K562 (cell line): Measurements from ENCODE around the gene USP48. TPM values are rescaled to one million over a fixed set of nuclear protein-coding genes. Genes with fewer than 3 reads are reported as not detected.

ENCODE experiments used
- ATF2 ChIP-seq: sonication (generic); formaldehyde crosslinking; IDR thresholded peaks from 2 replicates; pipeline ENCODE4 v1.8.1; 2022; ENCODE audit warnings: missing genetic modification reagents
- BCOR ChIP-seq: fragments of 450-650 bp; IDR thresholded peaks from 2 replicates; pipeline ENCODE4 v1.6.1; 2016
- EGR1 ChIP-seq: fragments of 450-650 bp; conservative IDR thresholded peaks from 2 replicates; pipeline ENCODE4 v1.6.1; 2017; ENCODE audit warnings: mild to moderate bottlenecking
- FOXO4 ChIP-seq: fragments of 450-650 bp; formaldehyde crosslinking; IDR thresholded peaks from 2 replicates; pipeline ENCODE4 v1.4.0; 2020; ENCODE audit warnings: mild to moderate bottlenecking, moderate library complexity
- LEF1 ChIP-seq: fragments of 450-650 bp; IDR thresholded peaks from 2 replicates; pipeline ENCODE4 v1.6.1; 2016; ENCODE audit warnings: mild to moderate bottlenecking
- NELFE ChIP-seq: IDR thresholded peaks from 2 replicates; pipeline ENCODE4 v1.6.1; 2011; ENCODE audit warnings: mild to moderate bottlenecking; ENCODE audit not compliant: insufficient read depth, insufficient read length
- NFRKB ChIP-seq: fragments of 450-650 bp; IDR thresholded peaks from 2 replicates; pipeline ENCODE4 v1.6.1; 2016; ENCODE audit warnings: low read depth
- POLR2A ChIP-seq: fragments of 450-650 bp; conservative IDR thresholded peaks from 2 replicates; pipeline ENCODE4 v1.6.1; 2016
- RAD21 ChIP-seq, 2 experiments: fragments of 250-450 bp in 1 of 2; fragments of 450-650 bp in 1 of 2; sonication (Bioruptor Pico) in 1 of 2; formaldehyde crosslinking in 1 of 2; IDR thresholded peaks in 1 of 2; conservative IDR thresholded peaks in 1 of 2; 2 replicates each; pipeline versions ENCODE4 v1.4.0 to v1.8.0; 2020 to 2022; ENCODE audit warnings: mild to moderate bottlenecking in 2 of 2, moderate library complexity in 1 of 2
- SOX6 ChIP-seq: fragments of 450-650 bp; IDR thresholded peaks from 2 replicates; pipeline ENCODE4 v1.6.1; 2014; ENCODE audit warnings: mild to moderate bottlenecking
- TOE1 ChIP-seq, 2 experiments: fragments of 450-650 bp in 1 of 2; sonication (generic) in 1 of 2; formaldehyde crosslinking in 1 of 2; IDR thresholded peaks; 2 replicates each; pipeline versions ENCODE4 v1.7.1 to v1.8.0; 2016 to 2022; ENCODE audit warnings: borderline replicate concordance in 2 of 2, mild to moderate bottlenecking in 2 of 2, antibody characterized with exemption in 1 of 2, inconsistent platforms in 1 of 2, low read depth in 1 of 2, missing genetic modification reagents in 1 of 2, moderate library complexity in 1 of 2
- ZNF134 ChIP-seq: fragments of 250-450 bp; sonication (Bioruptor Pico); conservative IDR thresholded peaks from 2 replicates; pipeline ENCODE4 v1.4.0; 2020
- ZNF239 ChIP-seq: fragments of 250-450 bp; sonication (Bioruptor Pico); IDR thresholded peaks from 2 replicates; pipeline ENCODE4 v1.4.0; 2020; ENCODE audit warnings: mild to moderate bottlenecking
- ZNF347 ChIP-seq: fragments of 450-650 bp; formaldehyde crosslinking; IDR thresholded peaks from 2 replicates; pipeline ENCODE4 v1.4.0; 2020; ENCODE audit warnings: low read depth, mild to moderate bottlenecking, moderate library complexity
- polyA plus RNA-seq, 8 experiments: library from polyadenylated mRNA; depleted of rRNA in 4 of 8; stranded (reverse) in 5 of 8; unstranded in 3 of 8; fragments of >200 nt; fragmentation: Nextera tagmentation in 2 of 8; fragmentation: Illumina TruSeq in 1 of 8; extraction: Ambion mirVana in 2 of 8; extraction: Trizol in 1 of 8; gene quantifications; 2 replicates each; pipeline versions ENCODE4 v1.2.1 to v1.2.3, GENCODE V29; 2011 to 2014; ENCODE audit warnings: inconsistent platforms in 1 of 8, missing spikeins in 1 of 8
- total RNA-seq, 7 experiments: library from RNA; depleted of rRNA in 6 of 7; stranded (reverse); fragments of >200 nt in 6 of 7; fragmentation: Illumina TruSeq in 2 of 7; extraction: Trizol in 2 of 7; gene quantifications; 2 replicates each; pipeline versions ENCODE4 v1.2.1 to v1.2.3, GENCODE V29; 2011 to 2021; ENCODE audit warnings: low replicate concordance in 1 of 7

The USP48 gene
- total and polyA plus RNA-seq, 9 of the 15 experiments (the other 6 are each of a cell fraction or from before 2014, with no cell fraction given): 23.3 to 123 (median 106) TPM

- TF ChIP-seq ZNF347 (CRISPR knock-in tag) (no peak), TOE1 (IDR thresholded peaks at IDR 0.05; ENCODE audit: borderline replicate concordance) (no peak), TOE1 (CRISPR knock-in tag; IDR thresholded peaks at IDR 0.05; ENCODE audit: borderline replicate concordance, low read depth) (no peak), ZNF239 (no peak), POLR2A (no peak), SOX6 (no peak), BCOR (peak; percentile 47; the same call in 1 of the 2 replicates), ZNF134 (no peak), ATF2 (CRISPR knock-in tag) (no peak), FOXO4 (CRISPR knock-in tag) (no peak), NELFE (no peak), LEF1 (no peak), NFRKB (no peak), RAD21 (CRISPR knock-in tag; conservative IDR thresholded peaks at IDR 0.05 in 1 of 2, IDR thresholded peaks at IDR 0.05 in 1 of 2) (no peak), EGR1 (no peak)
Measured at GRCh38 chr1:21662426-21663247, 120.3 kb downstream of the USP48 start (continued).
